B cell (primary cell): Measurements from ENCODE around the gene EGFR. TPM values are rescaled to one million over a fixed set of nuclear protein-coding genes. Genes with fewer than 3 reads are reported as not detected.

ENCODE experiments used
- ATAC-seq: fragments of 200-7000 bp; cut with Tn5 transposase; one replicate; pipeline ENCODE4 v1.10.0; 2021; ENCODE audit warnings: low read depth, mild to moderate bottlenecking, moderate number of reproducible peaks, moderate library complexity
- CTCF ChIA-PET: fragments of 350-600 bp; sonication (Branson Sonifier 250); formaldehyde crosslinking; loops from one replicate; lab custom pipeline; 2021; ENCODE audit warnings: antibody characterized with exemption, inconsistent platforms; lab: Charles Lee
- POLR2A ChIA-PET: fragments of 350-600 bp; sonication (Branson Sonifier 250); formaldehyde crosslinking; loops from one replicate; lab custom pipeline; 2021; ENCODE audit warnings: antibody characterized with exemption; lab: Charles Lee
- DNase-seq: peaks from one replicate; pipeline ENCODE4 v3.0.0; 2013
- H2AFZ ChIP-seq: 2 replicates; pipeline ENCODE4 v1.6.1; 2012; ENCODE audit warnings: mild to moderate bottlenecking, low read depth, low read length; ENCODE audit not compliant: insufficient read depth, poor library complexity, severe bottlenecking
- H3K27ac ChIP-seq, 2 donors: 1 replicate in 1 of 2; 2 replicates in 1 of 2; pipeline ENCODE4 v1.5.1; 2012 to 2013; ENCODE audit warnings: low read length in 2 of 2, mild to moderate bottlenecking in 2 of 2, moderate library complexity in 1 of 2
- H3K27me3 ChIP-seq, 4 experiments: fragments of 200-600 bp in 1 of 4; sonication (generic) in 1 of 4; replicated peaks in 1 of 4; 1 replicate in 2 of 4; 2 replicates in 2 of 4; pipeline versions ENCODE4 v1.6.1 to v1.7.0; 2013 to 2016; ENCODE audit warnings: low read length in 3 of 4, mild to moderate bottlenecking in 2 of 4, mixed read lengths in 1 of 4, moderate library complexity in 1 of 4; ENCODE audit not compliant: insufficient read depth in 4 of 4, control insufficient read depth in 3 of 4; ENCODE audit errors: control extremely low read depth in 1 of 4
- H3K36me3 ChIP-seq, 2 experiments: replicated peaks in 1 of 2; 1 replicate in 1 of 2; 2 replicates in 1 of 2; pipeline versions ENCODE4 v1.6.1 to v1.7.1; 2013; ENCODE audit warnings: low read length in 1 of 2; ENCODE audit not compliant: insufficient read depth in 2 of 2, control insufficient read depth in 1 of 2; ENCODE audit errors: control extremely low read depth in 1 of 2, extremely low read depth in 1 of 2
- H3K4me1 ChIP-seq, 2 donors: fragments of 200-600 bp in 1 of 2; sonication (generic) in 1 of 2; 1 replicate in 1 of 2; 2 replicates in 1 of 2; pipeline versions ENCODE4 v1.5.1 to v1.6.1; 2013 to 2017; ENCODE audit warnings: low read length in 2 of 2; ENCODE audit not compliant: control insufficient read depth in 2 of 2, insufficient read depth in 2 of 2
- H3K4me2 ChIP-seq: replicated peaks from 2 replicates; pipeline ENCODE3; 2012; ENCODE audit warnings: mild to moderate bottlenecking, low read depth, low read length; ENCODE audit not compliant: poor library complexity, severe bottlenecking
- H3K4me3 ChIP-seq, 5 experiments: fragments of 200-600 bp in 1 of 5; sonication (generic) in 1 of 5; 1 replicate in 3 of 5; 2 replicates in 2 of 5; pipeline versions ENCODE4 v1.5.1 to v1.7.0; 2011 to 2016; ENCODE audit warnings: low read length in 4 of 5, mild to moderate bottlenecking in 4 of 5, low read depth in 2 of 5, control low read depth in 1 of 5, moderate library complexity in 1 of 5; ENCODE audit not compliant: insufficient read depth in 1 of 5; ENCODE audit errors: control extremely low read depth in 1 of 5, extremely low read depth in 1 of 5
- H3K79me2 ChIP-seq: fragments of 200-600 bp; sonication (generic); one replicate; pipeline ENCODE4 v1.6.0; 2016; ENCODE audit warnings: low read length; ENCODE audit not compliant: control insufficient read depth, insufficient read depth
- H3K9ac ChIP-seq: fragments of 200-600 bp; sonication (generic); 2 replicates; pipeline ENCODE4 v1.6.1; 2017; ENCODE audit warnings: mild to moderate bottlenecking, low read length, moderate library complexity
- H3K9me3 ChIP-seq, 3 donors: one replicate each; pipeline versions ENCODE4 v1.6.1 to v1.7.1; 2013; ENCODE audit warnings: low read length in 2 of 3; ENCODE audit not compliant: control insufficient read depth in 2 of 3, insufficient read depth in 1 of 3; ENCODE audit errors: control extremely low read depth in 1 of 3
- H4K20me1 ChIP-seq: 2 replicates; pipeline ENCODE4 v1.6.0; 2012; ENCODE audit warnings: mild to moderate bottlenecking, low read length; ENCODE audit not compliant: insufficient read depth, control insufficient read depth, poor library complexity, severe bottlenecking
- H3K27ac Mint-ChIP-seq: one replicate; pipeline ENCODE4 v1.8.0; 2021; ENCODE audit warnings: mixed read lengths
- H3K27me3 Mint-ChIP-seq: one replicate; pipeline ENCODE4 v1.8.0; 2021; ENCODE audit warnings: mixed read lengths
- H3K4me1 Mint-ChIP-seq: one replicate; pipeline ENCODE4 v1.8.0; 2021; ENCODE audit warnings: mixed read lengths
- H3K4me3 Mint-ChIP-seq: one replicate; pipeline ENCODE4 v1.8.0; 2021; ENCODE audit warnings: mixed read lengths
- H3K9me3 Mint-ChIP-seq: one replicate; pipeline ENCODE4 v1.8.0; 2022; ENCODE audit warnings: mixed read lengths; ENCODE audit not compliant: insufficient read depth
- EZH2 ChIP-seq: IDR thresholded peaks from 2 replicates; pipeline ENCODE4 v1.6.1; 2012; ENCODE audit warnings: borderline replicate concordance, low read depth, mild to moderate bottlenecking, moderate library complexity, low read length; ENCODE audit not compliant: insufficient read depth, poor library complexity, severe bottlenecking
- WGBS: methylation state at CpG from one replicate; pipeline ENCODE4 v1.1.5; 2013; ENCODE audit warnings: missing lambda C conversion rate; ENCODE audit not compliant: insufficient coverage; 5-methylcytosine and 5-hydroxymethylcytosine counted together
- intact Hi-C: fragments of 100-400 bp; cut with micrococcal nuclease; formaldehyde crosslinking; loops from one replicate; pipeline ENCODE4 v1.10.0; 2022
- polyA plus RNA-seq: library from polyadenylated mRNA; depleted of rRNA; stranded (reverse); fragments of >200 nt; gene quantifications from 2 replicates; pipeline ENCODE4 v1.2.3, GENCODE V29; 2012
- total RNA-seq, 2 donors: library from RNA; stranded (reverse); fragments of 120-200 nt in 1 of 2; gene quantifications; 1 replicate in 1 of 2; 2 replicates in 1 of 2; pipeline versions ENCODE4 v1.2.3 to v1.2.4, GENCODE V29; 2013 to 2022
- TF ChIP-seq, protein P1 (sequence below): fragments of 200-600 bp; IDR thresholded peaks from one replicate; pipeline ENCODE4 v1.8.0; 2022; ENCODE audit warnings: antibody characterized with exemption, mild to moderate bottlenecking

EGFR gene
- total and polyA plus RNA-seq, 2 donors (not counting 1 experiment from before 2014, with no cell fraction given) = not detected

GRCh38 chr7:55214707-55215106, 195.9 kb downstream of the EGFR start:
- 76% methylated on average over 4 of the region's 5 CpGs for WGBS
- H3K4me1 ChIP-seq = no peaks in the 10 kb centered on the region
- ChIA-PET CTCF (no interaction called here), POLR2A (no interaction called here)
- no peak overlapping the region for H3K27ac ChIP-seq
- Mint-ChIP-seq H3K27ac (no peak overlapping the region), H3K9me3 (no peaks in the 10 kb centered on the region), H3K4me1 (no peaks in the 10 kb centered on the region), H3K4me3 (no peak overlapping the region), H3K27me3 (peaks cover 5% of the 10 kb centered on the region)
- ATAC-seq = no peak
- intact Hi-C loops = no loop called here
- no peaks in the 10 kb centered on the region for H3K36me3 ChIP-seq
- H4K20me1 ChIP-seq = no peaks in the 10 kb centered on the region
- no peak overlapping the region for H3K4me2 ChIP-seq
- no peaks in the 10 kb centered on the region for H3K27me3 ChIP-seq
- no peaks in the 10 kb centered on the region for H3K9me3 ChIP-seq
- no peak for DNase-seq
- TF ChIP-seq, protein P1, sequence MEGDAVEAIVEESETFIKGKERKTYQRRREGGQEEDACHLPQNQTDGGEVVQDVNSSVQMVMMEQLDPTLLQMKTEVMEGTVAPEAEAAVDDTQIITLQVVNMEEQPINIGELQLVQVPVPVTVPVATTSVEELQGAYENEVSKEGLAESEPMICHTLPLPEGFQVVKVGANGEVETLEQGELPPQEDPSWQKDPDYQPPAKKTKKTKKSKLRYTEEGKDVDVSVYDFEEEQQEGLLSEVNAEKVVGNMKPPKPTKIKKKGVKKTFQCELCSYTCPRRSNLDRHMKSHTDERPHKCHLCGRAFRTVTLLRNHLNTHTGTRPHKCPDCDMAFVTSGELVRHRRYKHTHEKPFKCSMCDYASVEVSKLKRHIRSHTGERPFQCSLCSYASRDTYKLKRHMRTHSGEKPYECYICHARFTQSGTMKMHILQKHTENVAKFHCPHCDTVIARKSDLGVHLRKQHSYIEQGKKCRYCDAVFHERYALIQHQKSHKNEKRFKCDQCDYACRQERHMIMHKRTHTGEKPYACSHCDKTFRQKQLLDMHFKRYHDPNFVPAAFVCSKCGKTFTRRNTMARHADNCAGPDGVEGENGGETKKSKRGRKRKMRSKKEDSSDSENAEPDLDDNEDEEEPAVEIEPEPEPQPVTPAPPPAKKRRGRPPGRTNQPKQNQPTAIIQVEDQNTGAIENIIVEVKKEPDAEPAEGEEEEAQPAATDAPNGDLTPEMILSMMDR = no peak
- no peak for TF ChIP-seq EZH2
- no peak overlapping the region for H3K9ac ChIP-seq
- no peak overlapping the region for H2AFZ ChIP-seq
- H3K79me2 ChIP-seq = no peaks in the 10 kb centered on the region
- H3K4me3 ChIP-seq = no peak overlapping the region

DNA sequence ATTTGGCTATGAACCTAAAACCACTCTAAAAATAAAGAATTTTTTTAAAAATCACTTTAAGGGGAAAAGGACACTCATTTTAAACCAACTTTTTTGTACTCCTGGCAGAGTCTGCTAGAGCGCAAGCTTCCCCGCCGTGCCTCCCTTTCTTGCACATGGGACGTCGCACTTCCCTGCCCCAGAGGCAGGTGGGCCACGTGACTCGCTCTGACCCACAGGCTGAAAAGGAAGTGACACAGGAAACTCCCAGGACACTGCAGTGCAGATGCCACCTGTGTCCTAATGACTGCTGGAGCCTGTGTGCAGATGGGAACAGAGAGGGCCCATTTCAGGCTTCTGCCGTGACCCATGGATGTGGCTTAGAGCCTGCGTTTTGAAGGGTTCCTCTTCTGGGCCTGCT, 204.2 kb downstream of the EGFR start:
- intact Hi-C loops = no loop called here
- H3K36me3 ChIP-seq = no peaks in the 10 kb centered on the region
- no peak overlapping the region for H3K9ac ChIP-seq
- no peak overlapping the region for H3K4me3 ChIP-seq
- Mint-ChIP-seq H3K27ac (no peak overlapping the region), H3K27me3 (peaks cover 6% of the 10 kb centered on the region), H3K9me3 (peaks cover 5% of the 10 kb centered on the region), H3K4me1 (no peaks in the 10 kb centered on the region), H3K4me3 (no peak overlapping the region)
- H3K79me2 ChIP-seq = no peaks in the 10 kb centered on the region
- ChIA-PET POLR2A (no interaction called here), CTCF (no interaction called here)
- H4K20me1 ChIP-seq = no peaks in the 10 kb centered on the region
- no peaks in the 10 kb centered on the region for H3K27me3 ChIP-seq
- WGBS = 79% methylated on average over 8 of the region's 9 CpGs
- H3K4me1 ChIP-seq = no peaks in the 10 kb centered on the region
- no peak overlapping the region for H3K4me2 ChIP-seq
- H3K27ac ChIP-seq = no peak overlapping the region
- H3K9me3 ChIP-seq = peaks cover 0 to 3% (median 0%) of the 10 kb centered on the region in 3 donors
- H2AFZ ChIP-seq = no peak overlapping the region
- TF ChIP-seq, protein P1 = no peak
- no peak for TF ChIP-seq EZH2
- ATAC-seq = no peak
- no peak for DNase-seq
